Upper lobe of right lung (tissue), 1 donor: ENCODE measurements around the gene PIK3C3. TPM values are rescaled to one million over a fixed set of nuclear protein-coding genes. Genes with fewer than 3 reads are reported as not detected.
A peak's percentile ranks its signal among the peaks of the same experiment; 100 is the strongest.

Experiments used
- ATAC-seq: fragments of 200-7000 bp; cut with Tn5 transposase; one replicate; pipeline ENCODE4 v1.9.1; 2020; ENCODE audit warnings: mild to moderate bottlenecking, moderate library complexity
- DNase-seq: peaks from one replicate; pipeline ENCODE4 v3.0.0-alpha.2; 2020
- H3K27ac ChIP-seq: fragments of 200-600 bp; one replicate; pipeline ENCODE4 v1.8.0; 2022
- H3K27me3 ChIP-seq: fragments of 200-600 bp; one replicate; pipeline ENCODE4 v1.8.0; 2022; ENCODE audit warnings: mild to moderate bottlenecking
- H3K36me3 ChIP-seq: fragments of 200-600 bp; one replicate; pipeline ENCODE4 v1.8.0; 2022
- H3K4me1 ChIP-seq: fragments of 200-600 bp; one replicate; pipeline ENCODE4 v1.8.0; 2022
- H3K4me3 ChIP-seq: fragments of 200-600 bp; one replicate; pipeline ENCODE4 v1.8.0; 2022; ENCODE audit warnings: mild to moderate bottlenecking
- H3K9me3 ChIP-seq: fragments of 200-600 bp; one replicate; pipeline ENCODE4 v1.8.0; 2022
- intact Hi-C: fragments of 100-400 bp; cut with DNase I; formaldehyde crosslinking; loops from one replicate; pipeline ENCODE4 v1.11.0; 2022
- total RNA-seq: library from RNA; stranded (reverse); fragmentation: NEBNext Ultra II Directional; extraction: Animal tissue kit (Norgen Biotek cat#: 25700); gene quantifications from one replicate; pipeline ENCODE4 v1.2.1, GENCODE V29; 2021
- TF ChIP-seq, protein P1 (sequence below): fragments of 200-600 bp; IDR thresholded peaks from one replicate; pipeline ENCODE4 v1.8.0; 2022; ENCODE audit warnings: antibody characterized with exemption
- donor health status: DM: no; HTN: yes; CAD: no; lungs with severe emphysema.

Gene PIK3C3
- total RNA-seq, 1 donor from 2014 or later, result 54.2 TPM

DNA sequence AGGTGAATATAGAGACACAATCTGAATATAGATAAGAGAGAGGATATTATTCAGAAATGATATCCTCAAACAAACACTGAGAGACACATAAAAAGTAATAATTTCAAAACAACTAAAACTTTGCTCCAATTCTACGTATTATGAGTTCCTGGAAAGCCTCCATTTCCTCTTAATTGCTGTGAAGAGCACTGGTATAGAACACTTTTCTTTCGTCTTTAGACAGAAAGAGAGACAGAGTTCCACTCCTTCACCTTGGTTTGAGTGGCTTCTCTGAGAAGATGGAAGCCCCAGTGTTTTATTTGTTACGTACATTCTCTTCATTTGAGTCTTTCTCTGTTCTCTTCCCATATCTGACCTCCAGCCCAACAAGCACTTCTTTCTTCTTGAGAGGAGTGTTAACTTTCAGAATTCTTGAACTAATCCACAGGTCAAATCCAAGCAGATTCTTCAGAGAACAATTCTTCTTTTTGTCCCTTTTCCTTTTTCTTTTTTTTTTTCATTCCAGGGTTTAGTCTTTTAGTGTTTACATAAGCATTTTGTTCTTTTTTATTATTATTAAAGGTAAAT, 6.4 kb upstream of the PIK3C3 start:
- ATAC-seq (no peak), DNase-seq (no peak)
- intact Hi-C loops, result no loop called here
- Histone ChIP-seq H3K36me3 (no peaks in the 10 kb centered on the region), H3K4me1 (no peaks in the 10 kb centered on the region), H3K27me3 (peaks cover 22% of the 10 kb centered on the region), H3K4me3 (no peak overlapping the region), H3K9me3 (no peaks in the 10 kb centered on the region), H3K27ac (no peak overlapping the region)
- TF ChIP-seq, protein P1, sequence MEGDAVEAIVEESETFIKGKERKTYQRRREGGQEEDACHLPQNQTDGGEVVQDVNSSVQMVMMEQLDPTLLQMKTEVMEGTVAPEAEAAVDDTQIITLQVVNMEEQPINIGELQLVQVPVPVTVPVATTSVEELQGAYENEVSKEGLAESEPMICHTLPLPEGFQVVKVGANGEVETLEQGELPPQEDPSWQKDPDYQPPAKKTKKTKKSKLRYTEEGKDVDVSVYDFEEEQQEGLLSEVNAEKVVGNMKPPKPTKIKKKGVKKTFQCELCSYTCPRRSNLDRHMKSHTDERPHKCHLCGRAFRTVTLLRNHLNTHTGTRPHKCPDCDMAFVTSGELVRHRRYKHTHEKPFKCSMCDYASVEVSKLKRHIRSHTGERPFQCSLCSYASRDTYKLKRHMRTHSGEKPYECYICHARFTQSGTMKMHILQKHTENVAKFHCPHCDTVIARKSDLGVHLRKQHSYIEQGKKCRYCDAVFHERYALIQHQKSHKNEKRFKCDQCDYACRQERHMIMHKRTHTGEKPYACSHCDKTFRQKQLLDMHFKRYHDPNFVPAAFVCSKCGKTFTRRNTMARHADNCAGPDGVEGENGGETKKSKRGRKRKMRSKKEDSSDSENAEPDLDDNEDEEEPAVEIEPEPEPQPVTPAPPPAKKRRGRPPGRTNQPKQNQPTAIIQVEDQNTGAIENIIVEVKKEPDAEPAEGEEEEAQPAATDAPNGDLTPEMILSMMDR, result no peak

DNA sequence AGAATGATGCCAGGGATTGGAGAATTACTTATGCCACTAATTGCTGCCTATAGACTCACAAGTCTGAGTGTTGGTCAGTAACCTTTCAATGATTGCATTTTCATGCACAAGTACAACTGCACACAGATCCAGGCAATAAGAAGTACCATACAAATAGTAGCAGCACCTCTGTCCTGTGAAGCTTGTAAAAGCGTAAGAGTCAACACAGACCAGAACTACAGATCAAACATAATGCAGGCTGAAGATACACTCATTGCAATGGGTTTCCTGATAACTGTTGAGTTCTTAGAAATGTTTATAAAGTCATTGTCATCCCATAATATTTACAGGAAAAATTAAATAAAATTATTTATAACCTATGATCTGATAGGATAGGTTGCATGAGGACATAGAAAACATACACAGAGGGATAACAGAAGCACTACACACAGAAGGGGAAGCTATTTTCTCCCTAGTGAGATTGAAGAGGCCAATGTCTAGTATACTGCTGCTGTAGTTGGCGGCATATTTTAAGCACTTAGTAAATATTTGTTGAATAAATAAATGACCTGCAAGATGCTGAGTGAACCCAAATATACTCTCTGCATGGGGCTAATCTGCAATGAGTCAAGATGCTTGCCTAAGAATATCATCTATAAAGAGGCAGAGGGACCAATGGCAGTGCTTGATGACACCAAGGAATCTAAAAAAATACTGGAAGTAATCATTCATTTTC, 5.7 kb upstream of the PIK3C3 start:
- TF ChIP-seq, protein P1, result no peak
- no peaks in the 10 kb centered on the region for H3K9me3 ChIP-seq
- DNase-seq (no peak), ATAC-seq (no peak)
- no peak overlapping the region for H3K27ac ChIP-seq
- H3K4me3 ChIP-seq, result no peak overlapping the region
- H3K36me3 ChIP-seq, result no peaks in the 10 kb centered on the region
- intact Hi-C loops, result no loop called here
- H3K27me3 ChIP-seq, result peaks cover 15% of the 10 kb centered on the region
- no peaks in the 10 kb centered on the region for H3K4me1 ChIP-seq

DNA sequence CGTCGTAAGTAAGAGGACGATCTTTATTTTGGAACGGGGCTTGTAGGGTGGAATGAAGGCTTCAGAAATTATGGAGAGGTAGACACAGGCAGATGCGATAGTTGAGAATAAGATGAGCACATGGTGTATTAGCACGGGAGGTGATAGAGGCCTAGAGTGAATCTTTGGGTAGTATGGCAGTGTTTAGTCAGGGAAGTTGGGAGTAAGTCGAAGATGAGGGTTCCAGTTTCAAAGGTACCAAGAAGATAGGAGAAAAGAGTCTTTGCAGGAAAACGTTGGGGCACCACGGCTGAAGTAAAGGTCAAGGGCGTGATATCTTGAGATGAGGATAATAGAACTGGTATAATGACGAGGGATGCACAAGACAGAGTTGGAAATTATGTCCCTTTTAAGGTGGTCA, 654 bp downstream of the PIK3C3 start:
- Histone ChIP-seq H3K9me3 (no peaks in the 10 kb centered on the region), H3K27ac (peak overlapping the region; percentile 77)
- no peak for ATAC-seq

DNA sequence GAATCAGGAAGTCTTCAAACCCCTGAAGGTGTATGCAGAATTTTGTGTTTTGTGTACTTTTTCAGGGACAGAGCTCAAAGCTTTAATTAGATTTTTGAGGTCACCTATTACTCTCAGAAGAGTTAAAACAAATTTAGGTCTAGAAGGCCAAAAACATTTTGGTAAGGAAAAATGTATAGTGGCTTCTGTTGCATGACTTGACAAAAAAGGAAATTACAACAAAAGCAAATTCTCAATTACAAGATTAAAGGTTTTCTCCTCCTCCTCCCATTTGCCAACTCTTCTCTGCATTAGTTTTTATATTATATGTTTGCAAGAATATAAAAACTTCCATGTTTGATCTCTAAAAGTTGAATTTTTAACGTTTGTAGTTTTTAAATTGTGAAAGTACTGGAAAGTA, 4.0 kb downstream of the PIK3C3 start:
- H3K27me3 ChIP-seq, result no peaks in the 10 kb centered on the region
- intact Hi-C loops, result no loop called here
- H3K36me3 ChIP-seq, result peaks cover 23% of the 10 kb centered on the region
- no peak overlapping the region for H3K4me3 ChIP-seq
- no peak overlapping the region for H3K27ac ChIP-seq
- TF ChIP-seq, protein P1, result no peak
- H3K4me1 ChIP-seq, result peaks cover 14% of the 10 kb centered on the region
- no peaks in the 10 kb centered on the region for H3K9me3 ChIP-seq
- ATAC-seq (no peak), DNase-seq (no peak)

More for the DNA sequence above, 654 bp downstream of the PIK3C3 start:
- intact Hi-C loops, result no loop called here
- Histone ChIP-seq H3K4me3 (peak overlapping the region; percentile 75), H3K36me3 (peaks cover 6% of the 10 kb centered on the region), H3K27me3 (no peaks in the 10 kb centered on the region), H3K4me1 (peaks cover 14% of the 10 kb centered on the region)
- DNase-seq, result no peak
- TF ChIP-seq, protein P1, result no peak

DNA sequence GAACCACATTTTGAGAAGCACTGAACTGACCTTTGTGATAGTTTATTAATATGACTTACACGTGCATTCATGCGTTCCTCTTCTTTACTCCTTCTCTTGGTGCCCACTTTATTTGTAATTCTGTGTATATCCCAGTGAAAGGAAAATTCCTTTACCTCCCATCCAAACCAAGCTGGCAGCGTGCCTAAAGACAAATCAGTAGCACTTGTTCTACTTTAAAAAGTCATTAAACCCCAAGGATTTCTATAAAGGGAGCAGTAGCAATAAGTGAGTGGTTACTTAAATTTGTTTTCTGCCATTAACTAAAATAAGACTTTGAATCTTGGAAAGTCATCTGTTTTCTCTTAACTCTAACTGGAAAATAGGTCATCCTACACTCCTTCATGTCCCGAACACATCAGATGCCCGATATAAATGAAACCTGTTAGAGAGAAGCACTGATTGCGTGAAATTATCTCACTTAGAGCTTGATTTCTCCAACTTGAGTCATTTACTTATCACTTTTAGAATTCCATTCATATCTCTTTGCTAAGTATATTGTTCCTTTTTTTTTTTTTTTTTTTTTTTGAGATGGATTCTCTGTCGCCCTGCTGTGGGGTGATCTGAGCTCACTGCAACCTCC, 10.7 kb downstream of the PIK3C3 start:
- intact Hi-C loops, result no loop called here
- ATAC-seq, result no peak
- no peak overlapping the region for H3K4me3 ChIP-seq
- no peak for DNase-seq
- no peaks in the 10 kb centered on the region for H3K27me3 ChIP-seq
- no peaks in the 10 kb centered on the region for H3K9me3 ChIP-seq
- peaks cover 62% of the 10 kb centered on the region for H3K36me3 ChIP-seq
- peaks cover 4% of the 10 kb centered on the region for H3K4me1 ChIP-seq
- no peak overlapping the region for H3K27ac ChIP-seq
- TF ChIP-seq, protein P1, result no peak
